Sigmoid colon (tissue), 7 donors: ENCODE measurements around the gene DEAF1. TPM values are rescaled to one million over a fixed set of nuclear protein-coding genes. Genes with fewer than 3 reads are reported as not detected.
A peak's percentile ranks its signal among the peaks of the same experiment; 100 is the strongest.

Experiments
- DNase-seq: peaks from one replicate; pipeline ENCODE4 v3.0.0-alpha.2; 2019
- H3K27ac ChIP-seq, 4 donors: fragments of 200-600 bp; sonication (generic); one replicate each; pipeline ENCODE4 v1.5.1; 2016 to 2019; ENCODE audit warnings: mild to moderate bottlenecking in 1 of 4
- H3K27me3 ChIP-seq, 3 donors: fragments of 200-600 bp; sonication (generic); one replicate each; pipeline ENCODE4 v1.5.1; 2019; ENCODE audit warnings: mild to moderate bottlenecking in 1 of 3
- H3K36me3 ChIP-seq, 4 donors: fragments of 200-600 bp; sonication (generic); one replicate each; pipeline ENCODE4 v1.5.1; 2016 to 2019
- H3K4me1 ChIP-seq, 4 donors: fragments of 200-600 bp; sonication (generic); one replicate each; pipeline ENCODE4 v1.5.1; 2017 to 2019
- H3K4me3 ChIP-seq, 4 donors: fragments of 200-600 bp; sonication (generic); one replicate each; pipeline ENCODE4 v1.5.1; 2017 to 2019; ENCODE audit warnings: mild to moderate bottlenecking in 2 of 4, moderate library complexity in 1 of 4
- H3K9me3 ChIP-seq, 4 donors: fragments of 200-600 bp in 3 of 4; sonication (generic) in 3 of 4; one replicate each; pipeline versions ENCODE4 v1.5.1 to v1.6.1; 2013 to 2019
- CTCF ChIP-seq, 4 experiments: fragments of 450-650 bp in 3 of 4; fragments of 200-600 bp in 1 of 4; IDR thresholded peaks; one replicate each; pipeline ENCODE4 v1.5.1; 2016 to 2019; ENCODE audit warnings: antibody characterized with exemption in 4 of 4, mild to moderate bottlenecking in 3 of 4, moderate library complexity in 2 of 4
- EP300 ChIP-seq, 4 donors: sonication (generic); formaldehyde crosslinking; IDR thresholded peaks; one replicate each; pipeline ENCODE4 v1.6.1; 2017; ENCODE audit warnings: antibody characterized with exemption in 4 of 4
- POLR2A ChIP-seq, 2 donors: fragments of 450-650 bp; IDR thresholded peaks; one replicate each; pipeline ENCODE4 v1.6.1; 2016; ENCODE audit warnings: antibody characterized with exemption in 2 of 2, mild to moderate bottlenecking in 2 of 2, moderate library complexity in 2 of 2
- POLR2AphosphoS5 ChIP-seq, 4 donors: sonication (generic); formaldehyde crosslinking; IDR thresholded peaks; one replicate each; pipeline ENCODE4 v1.6.1; 2017; ENCODE audit warnings: antibody characterized with exemption in 4 of 4
- WGBS, 2 donors: extraction: QIAGEN DNeasy Blood & Tissue Kit; methylation state at CpG; one replicate each; pipeline ENCODE4 v1.1.7; 2013; 5-methylcytosine and 5-hydroxymethylcytosine counted together
- intact Hi-C: fragments of 100-400 bp; cut with DNase I; formaldehyde crosslinking; loops from one replicate; pipeline ENCODE4 v1.15.1; 2023
- polyA plus RNA-seq, 3 donors: library from polyadenylated mRNA; stranded (reverse); fragments of 200-250 nt; gene quantifications; one replicate each; pipeline ENCODE4 v1.2.3, GENCODE V29; 2013
- total RNA-seq, 4 donors: library from RNA; depleted of rRNA; stranded (reverse); fragments of >200 nt; gene quantifications; one replicate each; pipeline ENCODE4 v1.1.0, GENCODE V29; 2016
- donor health status: healthy with polysubstance abuse.
- donor health status: Bipolar disorder and iron deficiency.
- donor health status: healthy.

The DEAF1 gene
- total and polyA plus RNA-seq, 7 donors = 11.3 to 29.6 (median 18.6) TPM

- H3K27ac ChIP-seq = peak overlapping the region; percentile 0 to 46 (median 30)
- WGBS, 2 donors = 27 to 65% methylated on average over 26 of the region's 26 CpGs
- TF ChIP-seq CTCF (IDR thresholded peaks at IDR 0.05) = no peak
- TF ChIP-seq POLR2AphosphoS5 (IDR thresholded peaks at IDR 0.05) = no peak
- no peak for TF ChIP-seq EP300 (IDR thresholded peaks at IDR 0.05)
- no peak overlapping the region for H3K4me3 ChIP-seq
- peaks cover 0 to 53% (median 33%) of the 10 kb centered on the region in 4 donors for H3K4me1 ChIP-seq
- intact Hi-C loops = no loop called here
- no peaks in the 10 kb centered on the region for H3K9me3 ChIP-seq
- peaks cover 0 to 39% (median 8%) of the 10 kb centered on the region in 4 donors for H3K36me3 ChIP-seq
- peak; percentile 65 for DNase-seq
- peaks cover 0 to 16% (median 3%) of the 10 kb centered on the region in 3 donors for H3K27me3 ChIP-seq
Observed at GRCh38 chr11:702462-703461, 7.7 kb upstream of the DEAF1 start.

GRCh38 chr11:701741-702461 is 6.9 kb upstream of the DEAF1 start:
- no peak for DNase-seq
- WGBS, 2 donors = 94 to 96% methylated on average over 22 of the region's 22 CpGs
- H3K9me3 ChIP-seq = no peaks in the 10 kb centered on the region
- H3K27me3 ChIP-seq = peaks cover 0 to 8% (median 0%) of the 10 kb centered on the region in 3 donors
- H3K4me1 ChIP-seq = peaks cover 0 to 54% (median 34%) of the 10 kb centered on the region in 4 donors
- TF ChIP-seq EP300 (IDR thresholded peaks at IDR 0.05) (no peak), CTCF (IDR thresholded peaks at IDR 0.05) (no peak)
- intact Hi-C loops = no loop called here
- H3K36me3 ChIP-seq = peaks cover 0 to 39% (median 8%) of the 10 kb centered on the region in 4 donors
- H3K4me3 ChIP-seq = no peak overlapping the region
- peak overlapping the region in 1 of 4 donors; percentile 32 for H3K27ac ChIP-seq

- intact Hi-C loops = loop anchor here (5.0 kb wide), 2 partner anchors 98 to 122 kb away; partner anchors contain the start of genes PHRF1 and SLC25A22
- Histone ChIP-seq H3K36me3 (peaks cover 0 to 39% (median 8%) of the 10 kb centered on the region in 4 donors), H3K4me1 (peaks cover 0 to 39% (median 24%) of the 10 kb centered on the region in 4 donors), H3K27ac (peak overlapping the region in 1 of 4 donors; percentile 98), H3K27me3 (no peaks in the 10 kb centered on the region), H3K4me3 (no peak overlapping the region), H3K9me3 (no peaks in the 10 kb centered on the region)
- WGBS, 2 donors = 97 to 98% methylated on average over 1 of the region's 1 CpG
- no peak for DNase-seq
- TF ChIP-seq CTCF (IDR thresholded peaks at IDR 0.05) (no peak), EP300 (IDR thresholded peaks at IDR 0.05) (no peak), POLR2AphosphoS5 (IDR thresholded peaks at IDR 0.05) (no peak), POLR2A (IDR thresholded peaks at IDR 0.05) (no peak)
Observed at GRCh38 chr11:699753-700152, 4.7 kb upstream of the DEAF1 start.

GRCh38 chr11:699116-699508 is 4.1 kb upstream of the DEAF1 start:
- intact Hi-C loops = loop anchor here (5.0 kb wide), 2 partner anchors 98 to 122 kb away; partner anchors contain the start of genes PHRF1 and SLC25A22
- DNase-seq = no peak
- Histone ChIP-seq H3K9me3 (no peaks in the 10 kb centered on the region), H3K4me1 (peaks cover 0 to 43% (median 31%) of the 10 kb centered on the region in 4 donors), H3K4me3 (no peak overlapping the region), H3K36me3 (peaks cover 0 to 39% (median 8%) of the 10 kb centered on the region in 4 donors), H3K27ac (peak overlapping the region in 3 of 4 donors; percentile 98 to 100 (median 99)), H3K27me3 (no peaks in the 10 kb centered on the region)
- TF ChIP-seq POLR2AphosphoS5 (IDR thresholded peaks at IDR 0.05) (no peak), POLR2A (IDR thresholded peaks at IDR 0.05) (no peak), EP300 (IDR thresholded peaks at IDR 0.05) (no peak), CTCF (IDR thresholded peaks at IDR 0.05) (no peak)
- WGBS, 2 donors = 92 to 93% methylated on average over 7 of the region's 7 CpGs
